NCI-H1436 (cell line): ENCODE results near the gene R3HDM4.

Experiments used
- DNase-seq: peaks from one replicate; lab custom pipeline; 2025; lab: John Stamatoyannopoulos, UW

R3HDM4 gene

GRCh38 chr19:947090-947706 is 34.2 kb upstream of the R3HDM4 start:
- DNase-seq: no peak

DNA sequence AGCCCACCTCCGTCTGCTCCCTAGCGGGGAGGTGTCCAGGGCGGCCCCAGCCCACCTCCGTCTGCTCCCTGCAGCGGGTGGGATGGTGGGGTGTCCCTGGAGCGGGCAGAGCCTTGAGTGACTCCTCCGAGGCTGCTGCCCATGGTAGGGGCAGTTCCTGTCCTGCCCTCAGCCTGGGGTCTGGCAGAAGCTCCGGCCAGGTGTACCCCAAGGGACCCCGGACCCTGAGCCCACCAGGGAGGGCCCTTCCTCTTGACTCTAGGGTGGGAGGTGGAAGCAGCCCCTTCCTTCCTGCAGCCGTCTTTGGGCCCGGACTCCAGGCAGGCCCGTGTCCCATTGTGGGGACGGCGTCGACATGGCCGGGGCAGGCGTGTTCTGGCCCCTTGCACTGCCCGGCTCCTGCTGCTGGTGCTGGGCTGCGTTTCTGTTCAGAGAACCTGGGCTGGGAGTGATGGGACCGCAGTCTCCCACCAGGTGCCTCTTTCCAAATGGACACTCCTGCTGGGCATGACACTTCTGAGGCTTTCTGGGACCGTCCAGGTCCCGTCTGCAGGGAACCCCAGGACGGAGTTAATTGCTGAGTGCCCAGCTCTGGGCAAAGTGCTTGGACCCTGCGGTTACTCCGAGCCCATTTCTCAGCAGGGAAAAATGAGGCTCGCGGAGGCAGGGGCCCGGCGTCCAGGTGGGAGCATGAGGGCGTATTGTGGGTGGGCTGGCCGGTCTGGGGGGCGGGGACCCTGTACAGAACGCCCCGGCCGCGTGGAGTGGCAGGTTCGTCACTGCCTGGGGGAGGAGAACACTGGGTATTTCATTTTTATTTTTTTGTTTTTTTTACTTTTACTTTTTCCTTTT is 32.6 kb upstream of the R3HDM4 start:
- DNase-seq: no peak

DNA sequence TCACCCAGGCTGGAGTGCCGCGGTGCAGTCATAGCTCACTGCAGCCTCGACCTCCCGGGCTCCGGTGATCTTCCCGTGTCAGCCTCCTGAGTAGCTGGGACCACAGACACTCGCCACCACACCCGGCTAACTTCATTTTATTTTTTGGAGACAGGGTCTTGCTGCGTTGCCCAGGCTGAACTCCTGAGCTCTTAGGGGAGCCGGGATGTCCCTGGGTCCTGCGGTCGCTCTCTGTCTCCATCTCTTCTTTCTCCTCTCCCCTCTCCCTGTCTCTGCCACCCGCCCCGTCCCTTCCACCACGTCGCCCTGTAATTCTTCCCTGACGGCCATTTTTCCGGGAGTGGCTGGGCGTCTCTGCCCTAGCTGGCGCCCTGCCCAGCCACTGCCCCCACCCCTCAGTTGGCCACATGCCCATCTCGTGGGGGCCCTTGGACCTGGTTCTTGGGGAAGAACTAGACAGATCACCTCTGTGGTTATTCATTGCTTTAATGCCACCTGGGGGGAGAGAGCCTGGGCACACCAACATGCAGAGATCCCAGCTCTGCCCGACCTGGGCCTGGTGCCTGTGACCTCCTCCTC is 31.7 kb upstream of the R3HDM4 start:
- DNase-seq: no peak

GRCh38 chr19:944171-944567 is 31.1 kb upstream of the R3HDM4 start:
- DNase-seq: no peak

GRCh38 chr19:943551-944170 is 30.6 kb upstream of the R3HDM4 start:
- no peak for DNase-seq

DNA sequence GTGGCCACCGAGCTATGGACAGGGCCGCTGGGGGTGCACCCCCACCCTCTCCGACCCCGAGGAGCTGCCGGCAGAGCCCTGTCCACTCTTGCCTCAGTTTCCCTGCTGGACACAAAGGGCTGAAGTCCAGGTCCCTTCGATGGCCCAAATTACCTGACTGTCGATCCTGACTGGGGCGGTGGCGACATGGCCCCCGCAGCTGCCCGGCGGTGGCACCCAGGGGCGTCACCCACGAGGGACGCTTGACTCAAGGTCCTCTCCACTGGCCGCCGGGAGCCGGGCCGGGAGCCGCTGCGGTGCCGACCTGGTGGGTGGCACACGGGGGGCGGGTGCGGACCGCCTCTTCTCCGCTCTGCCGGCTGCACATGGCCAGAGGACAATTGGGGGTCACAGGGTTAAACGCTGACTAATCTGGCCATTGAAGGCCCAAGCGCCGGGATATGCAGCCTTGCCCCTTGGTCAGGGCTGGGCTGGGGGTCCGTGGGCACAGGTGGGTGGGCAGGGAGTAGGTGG is 29.2 kb upstream of the R3HDM4 start:
- DNase-seq: no peak

DNA sequence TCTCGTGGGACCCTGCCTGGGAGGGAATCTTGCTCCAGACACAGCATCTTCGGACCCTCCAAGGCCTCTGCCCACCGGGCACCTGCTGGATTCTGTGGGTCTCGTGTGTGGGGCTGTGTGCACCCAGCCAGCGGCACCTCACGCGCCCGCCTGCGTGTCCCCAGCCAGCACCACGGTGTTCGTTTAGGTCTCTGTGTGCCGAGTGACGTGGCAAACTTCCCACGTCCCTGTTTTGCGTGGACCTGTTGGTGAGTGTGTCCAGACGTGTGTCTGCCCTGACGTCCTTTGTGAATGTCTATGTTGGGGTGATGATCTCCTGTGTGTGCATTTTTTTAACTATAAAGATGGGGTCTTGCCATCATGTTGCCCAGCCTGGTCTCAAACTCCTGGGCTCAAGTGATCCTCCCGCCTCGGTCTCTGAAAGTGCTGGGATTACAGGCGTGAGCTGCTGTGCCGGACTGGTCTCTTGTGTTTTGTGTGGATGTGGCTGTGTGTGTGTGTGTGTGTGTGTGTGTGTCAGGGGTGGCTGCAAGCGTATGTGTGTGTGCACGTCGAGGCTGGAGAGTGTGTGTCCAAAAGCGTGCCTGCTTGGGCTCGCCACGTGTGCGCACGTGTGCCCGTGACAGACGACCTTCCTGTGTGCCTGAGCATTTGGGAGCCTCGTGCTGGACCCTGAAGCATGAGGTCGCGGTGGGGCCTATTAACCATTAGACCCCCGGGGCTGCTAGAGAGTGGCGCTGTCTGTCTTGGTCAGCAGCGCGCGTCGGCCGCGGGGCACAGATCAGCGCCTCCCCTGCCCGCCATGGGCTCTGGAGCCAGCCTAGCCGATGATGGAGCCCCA is 28.5 kb upstream of the R3HDM4 start:
- no peak for DNase-seq

- DNase-seq: peak; percentile 61
Measured at GRCh38 chr19:940591-941291, 27.7 kb upstream of the R3HDM4 start.

DNA sequence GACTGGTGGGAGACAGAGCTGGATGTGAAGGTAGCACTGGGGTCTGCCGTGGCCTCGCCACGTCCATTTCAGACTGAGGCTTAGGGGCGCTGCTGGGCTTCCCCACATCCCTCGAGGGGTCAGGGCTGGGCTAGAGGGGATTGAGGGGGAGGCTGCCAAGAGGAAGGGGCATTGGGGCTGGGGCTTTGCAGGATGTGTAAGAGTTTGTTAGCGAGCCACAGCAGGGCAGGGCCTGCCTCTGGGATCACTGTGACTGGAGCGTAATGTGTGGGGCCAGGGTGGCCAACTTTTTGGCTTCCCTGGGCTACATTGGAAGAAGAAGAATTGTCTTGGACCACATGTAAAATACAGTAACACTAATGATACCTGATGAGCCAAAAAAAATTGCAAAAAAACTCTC is 26.9 kb upstream of the R3HDM4 start:
- no peak for DNase-seq

DNA sequence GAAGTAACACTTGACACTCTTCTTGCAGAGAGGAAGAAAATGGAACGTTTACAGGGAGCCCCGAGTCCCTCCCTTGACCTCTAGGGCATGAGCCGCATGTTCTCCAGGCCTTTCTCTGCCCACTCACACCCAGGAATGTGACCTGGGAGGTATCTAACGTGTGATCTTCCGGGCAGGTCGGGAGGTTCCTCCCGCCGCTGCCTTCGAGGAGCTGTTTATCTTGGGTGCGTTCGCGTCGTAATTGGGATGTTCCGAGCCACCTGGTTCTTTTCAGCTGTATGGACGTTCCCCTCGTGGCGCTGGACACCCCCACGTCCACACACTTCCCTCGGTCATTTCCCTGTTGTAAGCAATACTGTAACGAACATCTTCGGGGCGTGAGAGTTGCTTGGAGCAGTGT is 26.4 kb upstream of the R3HDM4 start:
- no peak for DNase-seq

DNA sequence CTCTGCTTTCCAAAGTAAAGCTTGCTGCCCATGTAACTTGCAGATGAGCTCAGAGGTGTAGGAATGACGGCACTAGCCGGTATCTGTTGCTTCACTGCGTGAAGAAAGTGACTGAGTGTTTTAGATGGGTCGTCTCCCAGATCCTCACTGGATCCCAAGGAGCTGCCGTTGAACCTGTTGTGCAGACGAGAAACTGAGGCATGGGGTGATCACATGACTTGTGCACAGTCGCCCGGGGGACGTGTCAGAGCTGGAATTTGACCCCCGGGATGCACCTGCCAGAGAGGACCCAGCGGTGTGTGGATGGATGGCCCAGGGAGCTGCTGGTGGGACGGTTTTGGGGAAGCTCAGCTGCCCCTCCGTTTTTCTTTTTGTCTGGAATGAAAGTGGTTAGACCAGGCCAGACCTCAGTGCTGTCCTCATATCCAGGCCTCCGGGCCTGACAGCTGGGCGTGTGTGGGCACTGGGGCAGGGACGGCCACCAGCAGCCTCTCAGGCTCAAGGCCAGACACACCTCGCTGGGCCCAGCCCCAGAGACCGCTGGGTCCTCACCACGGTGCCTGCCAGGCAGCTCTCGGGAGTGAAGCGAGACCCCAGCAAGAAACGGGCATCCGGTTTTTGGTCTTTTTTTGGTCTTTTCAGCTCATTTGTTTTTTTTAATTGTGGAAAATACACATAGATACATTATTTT is 25.4 kb upstream of the R3HDM4 start:
- no peak for DNase-seq

DNA sequence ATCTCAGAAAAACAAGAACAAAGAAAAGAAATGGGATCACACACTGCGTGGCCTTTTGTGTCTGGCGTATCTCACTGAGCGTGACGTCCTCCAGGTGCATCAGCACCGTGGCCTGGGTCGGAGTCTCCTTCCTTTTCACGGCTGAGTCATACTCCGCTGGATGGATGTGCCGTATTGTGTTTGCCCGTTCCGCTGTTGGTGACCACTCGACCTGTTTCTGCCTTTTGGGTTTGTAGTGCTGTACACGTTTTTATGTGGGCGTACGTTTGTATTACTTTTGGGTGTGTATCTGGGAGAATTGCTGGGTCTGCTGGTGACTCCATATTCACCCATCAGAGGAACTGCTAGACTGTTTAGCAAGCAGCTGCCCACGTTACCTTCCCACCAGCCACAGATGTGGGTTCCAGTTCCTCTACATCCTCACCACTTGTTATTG is 24.3 kb upstream of the R3HDM4 start:
- DNase-seq: no peak

- DNase-seq: no peak
Measured at GRCh38 chr19:936175-936546, 23.1 kb upstream of the R3HDM4 start.

- DNase-seq: no peak
Measured at GRCh38 chr19:934865-935479, 22.0 kb upstream of the R3HDM4 start.

GRCh38 chr19:934197-934840 is 21.3 kb upstream of the R3HDM4 start:
- no peak for DNase-seq

GRCh38 chr19:933553-933882 is 20.5 kb upstream of the R3HDM4 start:
- DNase-seq: no peak

DNA sequence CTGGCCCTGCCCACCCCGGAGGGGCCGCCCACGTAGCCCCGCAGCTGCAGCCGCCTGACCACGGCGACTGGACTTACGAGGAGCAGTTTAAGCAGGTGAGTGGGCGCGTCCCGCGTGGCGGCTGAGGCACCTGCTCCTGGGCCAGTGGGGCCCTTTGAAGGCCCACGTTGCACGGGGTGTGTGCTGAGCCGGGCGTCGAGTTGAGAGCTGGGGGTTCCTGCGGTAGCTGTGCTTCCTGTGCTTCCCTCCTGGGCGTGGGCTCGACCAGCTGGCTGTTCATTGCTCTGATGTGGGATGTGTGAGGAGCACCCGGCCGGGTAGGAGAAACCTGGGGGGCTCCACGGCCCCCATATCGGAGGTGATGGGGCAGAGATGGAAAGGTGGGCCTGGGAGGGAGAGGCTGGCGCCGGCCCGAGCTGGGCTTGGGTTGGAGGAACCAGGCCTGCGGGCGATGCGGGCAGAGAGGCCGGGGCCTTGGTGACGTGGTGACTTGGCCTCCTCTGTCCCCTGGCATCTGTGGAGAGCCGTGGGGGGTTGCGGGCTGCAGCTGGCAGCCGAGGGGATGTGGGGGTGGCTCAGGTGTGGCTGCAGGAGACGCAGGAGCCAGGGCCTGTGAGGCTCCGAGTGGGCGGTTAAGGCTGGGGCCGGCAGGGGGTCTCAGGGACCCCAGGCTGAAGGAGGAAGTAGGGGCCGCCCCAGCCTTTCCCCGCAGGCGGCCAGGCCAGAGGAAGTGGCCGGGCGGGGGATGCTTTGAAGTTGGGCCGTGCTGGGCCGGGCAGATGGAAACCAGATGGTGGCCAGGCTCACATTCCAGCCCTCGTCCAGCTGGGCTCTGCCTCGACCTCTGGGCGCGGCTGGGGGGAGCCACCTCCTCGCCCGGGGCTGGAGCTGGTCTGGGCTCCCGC is 19.9 kb upstream of the R3HDM4 start:
- no peak for DNase-seq

DNA sequence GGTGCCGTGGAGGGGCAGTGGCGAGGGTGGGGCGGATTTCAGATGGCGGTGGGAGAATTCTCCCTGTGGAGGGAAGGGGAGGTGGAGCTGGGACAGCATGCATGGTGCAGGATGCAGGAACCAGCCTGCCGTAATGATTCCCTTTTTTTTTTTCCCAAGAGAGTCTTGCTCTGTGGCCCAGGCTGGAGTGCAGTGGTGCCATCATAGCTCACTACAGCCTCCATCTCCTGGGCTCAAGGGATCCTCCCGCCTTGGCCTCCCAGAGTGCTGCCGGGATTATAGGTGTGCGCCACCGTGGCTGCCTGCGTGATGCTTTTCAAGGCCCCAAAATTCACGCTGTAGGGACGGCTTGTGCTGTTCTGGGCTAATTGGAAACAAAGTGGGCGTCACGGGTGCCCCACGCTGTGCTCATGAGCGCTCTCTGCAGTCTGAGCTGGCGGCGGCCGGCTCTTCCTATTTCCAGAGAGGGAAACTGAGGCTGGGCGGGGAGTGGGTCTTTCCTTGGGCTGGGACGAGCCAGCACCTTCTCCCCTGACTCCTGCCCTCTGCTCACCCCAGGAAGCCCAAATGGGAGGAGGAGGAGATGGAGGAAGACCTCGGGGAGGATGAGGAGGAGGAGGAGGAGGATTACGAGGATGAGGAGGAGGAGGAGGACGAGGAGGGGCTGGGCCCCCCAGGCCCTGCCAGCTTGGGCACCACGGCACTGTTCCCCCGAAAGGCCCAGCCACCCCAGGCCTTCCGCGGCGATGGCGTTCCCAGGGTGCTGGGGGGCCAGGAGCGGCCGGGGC is 19.0 kb upstream of the R3HDM4 start:
- no peak for DNase-seq
